NCI-H446 (cell line): Measurements from ENCODE around the gene ACACB.
A peak's percentile ranks its signal among the peaks of the same experiment; 100 is the strongest.

Experiments used
- DNase-seq, 2 experiments: peaks; one replicate each; lab custom pipeline; 2025; lab: John Stamatoyannopoulos, UW

Gene ACACB

GRCh38 chr12:109279525-109279924 is 163.1 kb downstream of the ACACB start:
- no peak for DNase-seq

- no peak for DNase-seq
Measured at GRCh38 chr12:109281452-109281851, 165.1 kb downstream of the ACACB start.

DNA sequence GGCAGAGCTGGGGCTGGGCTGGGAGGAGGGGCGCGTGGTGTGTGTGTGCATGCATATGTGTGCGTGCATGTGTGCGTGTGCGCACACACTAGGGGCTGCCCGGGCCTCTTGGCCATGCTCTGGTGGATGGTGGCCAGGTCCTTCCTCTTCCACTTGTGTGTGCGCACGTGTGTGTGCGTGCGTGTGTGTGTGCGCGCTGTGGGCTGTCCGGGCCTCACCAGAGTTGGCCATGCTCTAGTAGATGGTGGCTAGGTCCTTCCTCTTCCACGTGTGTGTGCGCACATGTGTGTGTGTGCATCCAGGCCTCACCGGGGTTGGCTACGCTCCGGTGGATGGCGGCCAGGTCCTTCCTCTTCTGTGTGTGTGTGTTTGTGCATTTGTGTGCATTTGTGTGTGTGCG is 168.0 kb downstream of the ACACB start:
- DNase-seq, result no peak

DNA sequence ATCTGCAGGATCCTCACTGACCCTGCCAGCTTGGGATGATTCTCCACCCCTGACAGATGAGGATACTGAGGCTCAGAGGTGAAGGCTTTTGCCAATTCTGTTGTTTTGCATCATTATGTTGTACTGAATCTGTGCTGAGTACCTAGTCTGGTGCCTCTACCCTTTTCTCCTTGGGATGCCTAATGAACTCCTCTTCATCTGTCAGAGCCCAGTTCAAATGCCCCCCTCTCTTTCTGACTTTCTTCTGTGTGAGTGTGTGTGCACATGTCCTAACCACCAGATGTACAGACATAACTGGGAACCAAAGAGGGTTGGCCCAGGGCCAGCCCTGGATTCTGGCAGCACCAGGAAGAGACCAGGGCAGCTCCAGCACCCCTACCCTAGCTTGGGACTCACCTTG is 169.9 kb downstream of the ACACB start:
- DNase-seq, result peak in 1 of 2 experiments; percentile 5

- DNase-seq, result no peak
Measured at GRCh38 chr12:109286652-109287051, 170.3 kb downstream of the ACACB start.

- no peak for DNase-seq
Measured at GRCh38 chr12:109287181-109287580, 170.8 kb downstream of the ACACB start.

DNA sequence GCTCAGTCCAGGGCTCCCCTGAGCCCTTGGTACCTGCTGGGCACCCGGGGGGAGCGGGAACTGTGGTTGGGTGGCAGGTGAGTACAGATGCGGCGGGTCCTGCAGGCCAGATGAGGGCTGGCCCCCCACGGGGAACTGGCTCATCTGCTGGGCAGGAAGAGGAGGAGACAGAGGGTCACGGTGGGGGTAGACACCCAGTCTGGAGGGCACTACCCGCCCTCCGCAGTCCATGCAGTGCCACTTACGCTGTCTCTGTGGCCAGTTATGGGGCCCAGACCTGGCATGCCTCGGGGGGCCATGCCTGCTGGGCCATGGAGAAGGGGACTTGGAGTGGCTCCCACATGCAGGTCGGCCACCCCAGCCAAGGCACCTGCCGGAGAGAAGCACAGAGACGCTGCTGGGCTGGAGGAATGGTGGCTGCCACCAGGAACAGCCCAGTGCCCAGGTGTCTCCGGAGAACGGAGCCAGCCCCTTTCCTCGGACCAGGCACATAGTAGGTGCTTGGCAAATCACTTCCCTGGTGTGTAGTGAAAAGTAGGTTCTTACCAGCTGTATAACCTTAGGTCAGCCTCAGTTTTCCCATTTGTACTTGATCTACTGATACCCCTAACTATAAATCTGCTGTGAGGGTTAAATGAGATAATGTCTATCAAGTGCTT is 171.6 kb downstream of the ACACB start:
- no peak for DNase-seq

DNA sequence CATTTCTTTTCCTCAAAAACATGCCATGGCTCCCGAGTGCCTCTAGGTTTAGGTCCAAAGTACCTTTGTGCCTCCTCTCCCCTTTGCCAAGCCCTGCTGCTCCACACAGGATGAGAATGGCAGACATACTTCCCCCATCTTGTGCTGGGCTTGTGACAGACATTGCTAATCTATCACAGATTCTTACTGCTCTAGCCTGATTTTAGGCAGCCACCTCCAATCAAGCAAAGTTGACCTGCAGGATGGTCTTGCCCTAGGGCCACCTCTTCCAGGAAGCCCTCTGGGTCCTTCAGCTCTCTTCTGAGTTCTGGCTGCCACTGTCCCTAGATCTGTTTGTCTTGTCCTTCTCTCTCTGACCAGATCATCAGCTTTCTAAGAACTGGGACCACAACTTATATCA is 172.2 kb downstream of the ACACB start:
- peak in 1 of 2 experiments; percentile 15 for DNase-seq

DNA sequence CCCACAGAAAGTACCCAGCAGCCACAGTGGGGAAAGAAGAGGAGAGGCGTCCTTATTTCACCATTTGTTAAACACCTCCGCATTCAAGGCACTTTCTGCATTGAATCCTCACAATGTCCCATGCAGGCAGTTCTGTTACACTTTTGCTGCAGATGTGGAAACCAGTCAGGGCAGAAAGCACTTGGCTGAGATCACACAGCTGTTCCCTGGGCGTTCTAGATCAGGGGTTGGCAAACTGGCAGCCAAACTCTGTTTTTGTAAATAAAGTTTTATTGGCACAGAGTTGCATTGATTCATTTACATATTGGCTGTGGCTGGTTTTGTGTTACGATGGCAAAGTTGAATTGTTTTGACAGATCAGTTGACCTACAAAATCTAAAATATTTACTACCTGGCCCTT is 172.6 kb downstream of the ACACB start:
- DNase-seq, result peak; percentile 21 to 65

- DNase-seq, result peak; percentile 38 to 79
Measured at GRCh38 chr12:109289551-109289950, 173.2 kb downstream of the ACACB start.

GRCh38 chr12:109290061-109290460 is 173.7 kb downstream of the ACACB start:
- no peak for DNase-seq

DNA sequence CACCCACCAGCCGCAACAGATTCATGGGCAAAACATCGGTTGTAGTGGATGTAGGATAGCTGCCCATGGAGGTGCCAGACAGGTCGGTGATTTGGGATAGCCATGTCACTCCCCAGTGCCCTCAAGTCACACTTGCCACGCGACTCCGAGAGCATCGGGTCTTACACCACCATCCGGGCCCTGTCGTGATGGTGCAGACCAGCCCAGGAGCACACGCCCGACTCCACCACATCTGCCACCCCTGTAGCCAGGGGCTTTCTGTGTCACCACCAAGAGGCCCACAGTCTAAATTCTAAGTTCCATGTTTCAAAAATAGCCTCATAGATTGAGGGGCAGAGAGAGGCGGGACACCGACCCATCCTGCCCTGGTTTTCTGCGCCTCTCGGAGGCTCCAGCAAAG is 174.7 kb downstream of the ACACB start:
- DNase-seq, result no peak

DNA sequence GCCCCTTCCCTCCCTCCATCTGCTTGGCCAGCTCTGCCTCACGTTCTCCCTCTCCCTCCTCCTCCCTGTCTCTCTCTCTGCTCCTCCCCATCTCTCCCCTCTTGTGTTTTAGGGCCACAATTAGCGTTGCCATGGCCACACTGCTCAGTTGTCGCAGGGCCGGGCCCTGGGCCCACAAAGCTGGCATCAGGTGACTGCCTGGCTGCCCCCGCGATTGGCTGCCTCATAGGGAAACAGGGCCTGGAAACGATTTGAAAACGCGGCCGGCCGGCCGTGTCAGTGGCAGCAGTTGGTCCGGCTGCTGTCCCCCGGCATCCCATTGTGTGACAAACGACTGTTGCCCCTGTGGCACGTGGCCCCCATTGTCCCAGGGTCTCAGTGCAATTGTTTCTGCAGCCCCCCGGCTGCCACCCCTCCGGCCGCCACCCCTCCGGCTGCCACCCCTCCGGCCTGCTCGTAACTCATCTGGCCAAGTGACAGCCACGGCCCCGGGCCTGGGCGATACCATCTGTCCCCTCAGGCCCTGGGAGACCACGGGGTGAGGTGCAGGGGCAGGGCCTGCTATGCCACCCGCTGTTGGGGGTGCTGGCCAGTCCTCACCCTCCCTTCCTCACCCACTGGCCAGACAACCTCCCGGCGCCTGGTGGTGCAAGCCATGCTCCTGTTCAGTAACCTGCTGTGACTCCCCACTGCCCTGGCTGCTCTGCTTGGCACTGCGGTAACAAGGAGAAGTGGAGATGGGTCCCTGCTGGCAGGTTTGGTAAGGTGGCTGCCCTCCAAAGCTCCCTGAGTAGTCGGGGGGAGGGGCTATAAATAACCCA is 175.3 kb downstream of the ACACB start:
- peak; percentile 80 to 92 for DNase-seq

- no peak for DNase-seq
Measured at GRCh38 chr12:109292342-109292711, 175.9 kb downstream of the ACACB start.

- no peak for DNase-seq
Measured at GRCh38 chr12:109293106-109293505, 176.7 kb downstream of the ACACB start.

GRCh38 chr12:109294286-109294796 is 178.0 kb downstream of the ACACB start:
- no peak for DNase-seq

DNA sequence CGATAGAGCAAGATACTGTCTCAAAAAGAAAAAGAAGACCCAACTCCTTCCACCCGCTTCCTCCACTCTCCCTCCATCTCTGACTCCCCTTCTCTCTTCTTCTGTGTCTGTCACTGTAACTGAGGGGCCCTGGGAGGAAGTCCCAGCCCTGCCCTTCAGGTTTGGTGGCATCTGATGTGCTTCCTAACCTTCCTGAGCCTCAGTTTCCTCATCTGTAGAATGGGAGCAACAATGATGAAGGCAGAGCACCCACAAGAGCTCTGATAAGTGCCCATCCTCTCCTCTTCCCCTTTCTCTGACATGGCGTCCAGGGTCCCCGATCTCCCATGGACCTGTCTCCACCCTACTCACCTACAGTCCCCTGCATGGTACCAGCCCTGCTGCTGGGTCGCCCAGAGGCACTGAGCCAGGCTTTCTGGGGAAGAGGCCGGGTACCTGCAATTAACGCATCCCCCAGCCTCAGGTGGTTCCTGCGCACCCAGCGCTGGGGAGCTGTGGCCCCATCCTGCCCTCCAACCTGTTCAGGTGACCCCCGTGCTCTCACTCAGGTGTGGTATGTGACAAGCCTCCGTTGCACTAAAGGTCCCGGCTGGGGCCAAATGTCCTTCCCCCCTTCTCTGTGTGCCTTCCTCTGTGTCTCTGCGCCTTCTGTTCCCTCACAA is 179.5 kb downstream of the ACACB start:
- no peak for DNase-seq

DNA sequence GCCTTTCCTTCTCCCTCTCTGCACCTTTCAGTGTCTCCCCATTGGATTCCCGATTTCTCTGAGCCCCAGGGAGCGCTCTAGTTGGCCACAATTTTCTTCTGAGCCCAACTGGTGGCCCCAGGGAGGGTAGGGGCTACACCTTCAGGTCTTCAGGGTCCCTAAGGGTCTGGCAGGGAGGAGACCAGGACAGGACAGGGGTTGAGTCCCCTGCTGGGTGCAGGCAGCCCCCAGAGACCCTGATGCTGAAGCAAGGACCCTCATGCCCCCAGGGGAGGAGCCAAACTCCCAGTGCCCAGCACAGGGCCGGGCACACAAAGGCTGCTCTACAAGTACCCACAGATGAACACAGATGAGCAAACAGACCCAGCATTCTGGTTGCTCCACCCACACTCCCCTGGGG is 180.0 kb downstream of the ACACB start:
- DNase-seq, result no peak

DNA sequence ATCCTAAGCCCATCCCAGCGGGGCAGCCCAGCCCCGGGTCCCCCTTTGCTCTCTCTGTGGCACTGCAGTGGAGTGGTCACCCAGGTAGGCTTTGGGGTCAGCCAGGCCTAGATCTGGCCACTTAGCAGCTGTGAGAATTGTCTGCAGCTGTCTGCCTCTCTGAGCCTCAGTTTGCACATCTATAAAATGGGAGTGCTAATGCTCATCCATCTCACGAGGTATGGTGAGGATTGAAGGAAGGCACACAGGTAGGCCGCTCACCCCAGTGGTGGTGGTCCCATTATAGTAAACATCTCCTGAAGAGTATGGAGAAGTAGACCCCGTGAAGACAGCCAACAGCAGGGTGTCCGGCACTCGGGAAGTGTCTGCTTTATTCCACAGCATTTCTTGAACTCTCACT is 183.5 kb downstream of the ACACB start:
- DNase-seq, result no peak

DNA sequence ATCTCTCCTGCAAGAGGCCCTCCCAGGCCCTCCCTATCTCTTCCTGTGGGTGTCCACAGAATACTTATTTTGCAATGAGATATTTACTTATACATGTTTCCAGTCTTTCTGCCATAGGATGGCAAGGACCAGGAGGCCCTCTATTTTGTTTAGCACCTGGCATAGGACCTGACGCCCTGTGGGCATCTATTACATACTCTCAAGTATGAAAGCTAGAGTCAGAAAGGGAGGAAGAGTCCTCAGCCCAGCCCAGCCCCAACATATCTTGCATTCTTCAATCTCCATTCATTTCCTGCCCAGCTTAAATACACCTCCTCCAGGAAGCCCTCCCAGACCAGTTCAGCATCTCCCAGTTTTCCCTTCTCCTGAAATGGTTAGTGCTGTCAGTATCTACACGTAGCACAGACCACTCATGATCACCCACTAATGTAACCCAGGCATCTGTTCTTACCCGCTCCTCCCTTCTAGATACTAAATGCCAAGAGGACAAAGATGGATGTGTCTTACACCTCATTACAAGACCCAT is 185.3 kb downstream of the ACACB start:
- no peak for DNase-seq

DNA sequence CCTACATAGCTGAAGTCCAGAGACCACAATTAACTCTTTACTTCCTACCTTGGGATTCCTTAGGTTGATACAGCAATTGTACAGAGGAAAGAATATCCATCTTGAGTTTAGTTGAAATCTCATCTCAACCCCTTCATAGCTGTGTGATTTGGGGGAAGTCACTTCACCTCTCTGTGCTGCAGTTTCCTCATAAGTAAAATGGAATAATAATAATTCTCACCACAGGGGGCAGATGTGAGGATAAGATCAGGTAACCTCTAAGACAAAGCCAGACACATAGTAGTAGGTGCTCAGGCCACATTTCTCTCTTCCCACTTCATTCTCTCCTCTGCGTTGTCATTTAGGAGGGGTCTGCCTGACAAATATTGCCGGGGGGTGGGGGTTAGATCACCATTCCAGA is 186.0 kb downstream of the ACACB start:
- no peak for DNase-seq

GRCh38 chr12:109302770-109303169 is 186.4 kb downstream of the ACACB start:
- no peak for DNase-seq

- no peak for DNase-seq
Measured at GRCh38 chr12:109304485-109304884, 188.1 kb downstream of the ACACB start.
